ENCODE measurements around the gene FXN.
"Not testable (repeated sequence)": the region's sequence is repeated elsewhere in the genome, so short reads cannot be mapped to it uniquely, and the experiment has no call there.

The FXN gene

GRCh38 chr9:69035438-69036308 is at the start of gene FXN:
Gene FXN (plus strand): TSS chr9:69035752. CDS start chr9:69035783, 31 bp downstream.
- peak; percentile 57 to 67 for DNase-seq

- not testable (repeated sequence) for DNase-seq
Observed at GRCh38 chr9:68986949-68987348, 48.6 kb upstream of the FXN start.

GRCh38 chr9:68991457-68991856 is 44.1 kb upstream of the FXN start:
- DNase-seq = no peak

GRCh38 chr9:68995776-68996175 is 39.8 kb upstream of the FXN start:
- no peak for DNase-seq

- peak; percentile 70 to 71 for DNase-seq
Observed at GRCh38 chr9:68996462-68996861, 39.1 kb upstream of the FXN start.

- DNase-seq = no peak
Observed at GRCh38 chr9:68997666-68998065, 37.9 kb upstream of the FXN start.

- no peak for DNase-seq
Observed at GRCh38 chr9:68998385-68998784, 37.2 kb upstream of the FXN start.

- DNase-seq = peak; percentile 9 to 30
Observed at GRCh38 chr9:68998812-68999211, 36.7 kb upstream of the FXN start.

- peak; percentile 94 to 95 for DNase-seq
Observed at GRCh38 chr9:68999393-69000105, 36.0 kb upstream of the FXN start.

- no peak for DNase-seq
Observed at GRCh38 chr9:69001921-69002320, 33.6 kb upstream of the FXN start.

GRCh38 chr9:69003051-69003450 is 32.5 kb upstream of the FXN start:
- no peak for DNase-seq

GRCh38 chr9:69004836-69005235 is 30.7 kb upstream of the FXN start:
- DNase-seq = no peak

- DNase-seq = no peak
Observed at GRCh38 chr9:69009708-69010107, 25.8 kb upstream of the FXN start.

- DNase-seq = no peak
Observed at GRCh38 chr9:69012696-69013381, 22.7 kb upstream of the FXN start.

- no peak for DNase-seq
Observed at GRCh38 chr9:69013382-69013727, 22.2 kb upstream of the FXN start.

- no peak for DNase-seq
Observed at GRCh38 chr9:69014013-69014412, 21.5 kb upstream of the FXN start, which contains the start of gene PRKACG. Gene PRKACG (minus strand): TSS chr9:69014113. CDS start chr9:69014092, 21 bp downstream.

GRCh38 chr9:69016191-69017096 is 19.1 kb upstream of the FXN start:
- DNase-seq = no peak

GRCh38 chr9:69018737-69019136 is 16.8 kb upstream of the FXN start:
- no peak for DNase-seq

- DNase-seq = no peak
Observed at GRCh38 chr9:69019808-69020207, 15.7 kb upstream of the FXN start.

- no peak for DNase-seq
Observed at GRCh38 chr9:69020301-69021145, 15.0 kb upstream of the FXN start.

- DNase-seq = no peak
Observed at GRCh38 chr9:69023650-69024049, 11.9 kb upstream of the FXN start.
